Esophagus squamous epithelium (tissue), 5 donors: ENCODE data around the gene METTL21A. TPM values are rescaled to one million over a fixed set of nuclear protein-coding genes. Genes with fewer than 3 reads are reported as not detected.

ENCODE experiments used
- DNase-seq: peaks from one replicate; lab custom pipeline; 2025; lab: John Stamatoyannopoulos, UW
- H3K27ac ChIP-seq, 4 donors: fragments of 200-600 bp; sonication (generic); one replicate each; pipeline ENCODE4 v1.5.1; 2016 to 2019; ENCODE audit warnings: mild to moderate bottlenecking in 1 of 4
- H3K27me3 ChIP-seq, 4 donors: fragments of 200-600 bp; sonication (generic); 1 replicate in 3 of 4; 2 replicates in 1 of 4; pipeline versions ENCODE4 v1.5.1 to v1.6.0; 2017 to 2021; ENCODE audit warnings: antibody characterized with exemption in 1 of 4
- H3K36me3 ChIP-seq, 3 donors: fragments of 200-600 bp; sonication (generic); one replicate each; pipeline ENCODE4 v1.5.1; 2016 to 2019
- H3K4me1 ChIP-seq, 3 donors: fragments of 200-600 bp; sonication (generic); one replicate each; pipeline ENCODE4 v1.5.1; 2017 to 2019
- H3K4me3 ChIP-seq, 4 donors: fragments of 200-600 bp; sonication (generic); 1 replicate in 3 of 4; 2 replicates in 1 of 4; pipeline ENCODE4 v1.5.1; 2016 to 2019; ENCODE audit warnings: mild to moderate bottlenecking in 2 of 4, moderate library complexity in 1 of 4
- H3K9me3 ChIP-seq, 3 donors: fragments of 200-600 bp; sonication (generic); one replicate each; pipeline ENCODE4 v1.5.1; 2016 to 2019
- CTCF ChIP-seq, 6 experiments: fragments of 450-650 bp in 4 of 6; fragments of 200-600 bp in 2 of 6; sonication (generic) in 2 of 6; IDR thresholded peaks; one replicate each; pipeline ENCODE4 v1.5.1; 2016 to 2019; ENCODE audit warnings: antibody characterized with exemption in 6 of 6, mild to moderate bottlenecking in 4 of 6, moderate library complexity in 4 of 6
- POLR2A ChIP-seq, 4 donors: fragments of 450-650 bp; IDR thresholded peaks; one replicate each; pipeline ENCODE4 v1.6.1; 2017; ENCODE audit warnings: antibody characterized with exemption in 4 of 4, mild to moderate bottlenecking in 4 of 4, moderate library complexity in 3 of 4
- WGBS, 2 donors: methylation state at CpG; one replicate each; pipeline ENCODE4 v1.1.5; 2018; 5-methylcytosine and 5-hydroxymethylcytosine counted together
- intact Hi-C: fragments of 100-400 bp; cut with DNase I; formaldehyde crosslinking; loops from one replicate; pipeline ENCODE4 v1.15.0; 2022
- total RNA-seq, 4 donors: library from RNA; depleted of rRNA; stranded (reverse); fragments of >200 nt; gene quantifications; one replicate each; pipeline ENCODE4 v1.1.0, GENCODE V29; 2016
- donor health status: DM: yes; HTN: yes; CAD: no.

Gene METTL21A
- total RNA-seq, 4 donors from 2014 or later = 7.1 to 35.8 (median 10.4) TPM

- H3K4me1 ChIP-seq = no peaks in the 10 kb centered on the region
- H3K4me3 ChIP-seq = no peak overlapping the region
- WGBS, 2 donors = 80 to 89% methylated on average over 1 to 5 of the region's 5 CpGs
- no peaks in the 10 kb centered on the region for H3K27me3 ChIP-seq
- no peaks in the 10 kb centered on the region for H3K36me3 ChIP-seq
- no peak for DNase-seq
- no peak overlapping the region for H3K27ac ChIP-seq
- TF ChIP-seq POLR2A (IDR thresholded peaks at IDR 0.05) = no peak
- H3K9me3 ChIP-seq = no peaks in the 10 kb centered on the region
- intact Hi-C loops = no loop called here
These were observed 18.4 kb downstream of the METTL21A start for GRCh38 chr2:207606829-207607228.

GRCh38 chr2:207606399-207606798, 18.8 kb downstream of the METTL21A start:
- intact Hi-C loops = no loop called here
- H3K4me1 ChIP-seq = no peaks in the 10 kb centered on the region
- no peak for TF ChIP-seq CTCF (IDR thresholded peaks at IDR 0.05)
- TF ChIP-seq POLR2A (IDR thresholded peaks at IDR 0.05) = no peak
- H3K9me3 ChIP-seq = no peaks in the 10 kb centered on the region
- H3K27me3 ChIP-seq = no peaks in the 10 kb centered on the region
- H3K27ac ChIP-seq = no peak overlapping the region
- no peak overlapping the region for H3K4me3 ChIP-seq
- 94 to 98% methylated on average over 7 of the region's 7 CpGs for WGBS, 2 donors
- H3K36me3 ChIP-seq = no peaks in the 10 kb centered on the region
- DNase-seq = no peak

- H3K4me3 ChIP-seq = no peak overlapping the region
- H3K27me3 ChIP-seq = no peaks in the 10 kb centered on the region
- peaks cover 0 to 3% (median 0%) of the 10 kb centered on the region in 3 donors for H3K36me3 ChIP-seq
- no peak for DNase-seq
- TF ChIP-seq POLR2A (IDR thresholded peaks at IDR 0.05) (no peak), CTCF (IDR thresholded peaks at IDR 0.05) (no peak)
- WGBS, 2 donors = 40 to 65% methylated on average over 2 of the region's 2 CpGs
- intact Hi-C loops = no loop called here
- no peaks in the 10 kb centered on the region for H3K9me3 ChIP-seq
- H3K4me1 ChIP-seq = no peaks in the 10 kb centered on the region
- no peak overlapping the region for H3K27ac ChIP-seq
These were observed 21.7 kb downstream of the METTL21A start for GRCh38 chr2:207603486-207603885.

GRCh38 chr2:207601774-207602173, 23.4 kb downstream of the METTL21A start:
- H3K9me3 ChIP-seq = no peaks in the 10 kb centered on the region
- 86 to 100% methylated on average over 1 of the region's 1 CpG for WGBS, 2 donors

GRCh38 chr2:207600231-207600630, 25.0 kb downstream of the METTL21A start:
- Histone ChIP-seq H3K27ac (no peak overlapping the region), H3K4me3 (no peak overlapping the region), H3K36me3 (peaks cover 0 to 35% (median 5%) of the 10 kb centered on the region in 3 donors), H3K4me1 (no peaks in the 10 kb centered on the region), H3K9me3 (no peaks in the 10 kb centered on the region), H3K27me3 (no peaks in the 10 kb centered on the region)
- intact Hi-C loops = no loop called here
- no peak for TF ChIP-seq CTCF (IDR thresholded peaks at IDR 0.05)
- no peak for TF ChIP-seq POLR2A (IDR thresholded peaks at IDR 0.05)
- DNase-seq = no peak

More at GRCh38 chr2:207601774-207602173, 23.4 kb downstream of the METTL21A start:
- Histone ChIP-seq H3K4me3 (no peak overlapping the region), H3K4me1 (no peaks in the 10 kb centered on the region), H3K27ac (no peak overlapping the region), H3K27me3 (no peaks in the 10 kb centered on the region), H3K36me3 (peaks cover 0 to 19% (median 0%) of the 10 kb centered on the region in 3 donors)
- intact Hi-C loops = no loop called here
- TF ChIP-seq CTCF (IDR thresholded peaks at IDR 0.05) = no peak
- no peak for TF ChIP-seq POLR2A (IDR thresholded peaks at IDR 0.05)
- DNase-seq = no peak

GRCh38 chr2:207599636-207600035, 25.6 kb downstream of the METTL21A start:
- intact Hi-C loops = no loop called here
- Histone ChIP-seq H3K4me1 (no peaks in the 10 kb centered on the region), H3K4me3 (no peak overlapping the region), H3K9me3 (no peaks in the 10 kb centered on the region), H3K36me3 (peaks cover 0 to 41% (median 5%) of the 10 kb centered on the region in 3 donors), H3K27ac (no peak overlapping the region), H3K27me3 (no peaks in the 10 kb centered on the region)
- no peak for TF ChIP-seq POLR2A (IDR thresholded peaks at IDR 0.05)
- no peak for TF ChIP-seq CTCF (IDR thresholded peaks at IDR 0.05)
- DNase-seq = no peak
